ENCODE data around the gene ZNF500. TPM values are rescaled to one million over a fixed set of nuclear protein-coding genes. Genes with fewer than 3 reads are reported as not detected.
A peak's percentile ranks its signal among the peaks of the same experiment; 100 is the strongest.

ZNF500 gene
- total and polyA plus RNA-seq, 4 donors = 3.0 to 7.4 (median 5.0) TPM

- H3K27ac ChIP-seq (ENCODE audit: low read depth in 1 of 2, low read length in 2 of 2) = peak overlapping the region; percentile 70
- no peaks in the 10 kb centered on the region for H3K27me3 ChIP-seq (ENCODE audit: control insufficient read depth in 4 of 4, insufficient read depth in 4 of 4, low read length in 3 of 4)
- no peak for TF ChIP-seq REST (IDR thresholded peaks at IDR 0.05)
- no peak for TF ChIP-seq HNF4G (IDR thresholded peaks at IDR 0.05)
- TF ChIP-seq ATF3 (IDR thresholded peaks at IDR 0.05) = no peak
- no peak for TF ChIP-seq YY1 (IDR thresholded peaks at IDR 0.05)
- no peak for TF ChIP-seq RXRA (IDR thresholded peaks at IDR 0.05)
- no peak for TF ChIP-seq CTCF (IDR thresholded peaks at IDR 0.05; ENCODE audit: low read depth, low read length, missing input control)
- TF ChIP-seq HNF4A (conservative IDR thresholded peaks at IDR 0.05) = no peak
- TF ChIP-seq GABPA (IDR thresholded peaks at IDR 0.05 in 1 of 2, conservative IDR thresholded peaks at IDR 0.05 in 1 of 2) = no peak
- TF ChIP-seq TAF1 (conservative IDR thresholded peaks at IDR 0.05) = no peak
- no peak for TF ChIP-seq SP1 (IDR thresholded peaks at IDR 0.05)
- TF ChIP-seq FOXA2 (IDR thresholded peaks at IDR 0.05) = no peak
- TF ChIP-seq EGR1 (IDR thresholded peaks at IDR 0.05; ENCODE audit: low read depth in 2 of 2) = no peak
- TF ChIP-seq MAX (IDR thresholded peaks at IDR 0.05) = no peak
- no peak for TF ChIP-seq RAD21 (IDR thresholded peaks at IDR 0.05)
- no peak for TF ChIP-seq ZBTB33 (IDR thresholded peaks at IDR 0.05)
- no peak for TF ChIP-seq FOXA1 (IDR thresholded peaks at IDR 0.05)
- no peak for TF ChIP-seq NR2F2 (IDR thresholded peaks at IDR 0.05)
- no peak for TF ChIP-seq JUND (IDR thresholded peaks at IDR 0.05)
- H3K9ac ChIP-seq (ENCODE audit: low read depth in 1 of 2, low read length in 2 of 2) = peak overlapping the region; percentile 30 to 72
- H3K4me3 ChIP-seq (ENCODE audit: low read depth in 1 of 3, low read length in 3 of 3) = peak overlapping the region; percentile 72 to 89 (median 87)
- H3K36me3 ChIP-seq (ENCODE audit: control insufficient read depth in 4 of 4, insufficient read depth in 3 of 4, low read depth in 1 of 4, low read length in 3 of 4) = peaks cover 4 to 23% (median 11%) of the 10 kb centered on the region in 4 donors
- 67% methylated on average over 29 of the region's 29 CpGs for WGBS
- peaks cover 0 to 37% (median 11%) of the 10 kb centered on the region in 4 donors for H3K4me1 ChIP-seq (ENCODE audit: control insufficient read depth in 4 of 4, insufficient read depth in 4 of 4, low read length in 3 of 4)
- H3K9me3 ChIP-seq (ENCODE audit: control insufficient read depth in 4 of 4, low read length in 3 of 4) = no peaks in the 10 kb centered on the region
- DNase-seq (ENCODE audit: low spot score) = no peak
Measured at GRCh38 chr16:4801051-4801961, 34.3 kb upstream of the ZNF500 start.
